Fibroblast of skin of right biceps (primary cell): Measurements from ENCODE around the gene SMDT1.
"Not testable (repeated sequence)": the region's sequence is repeated elsewhere in the genome, so short reads cannot be mapped to it uniquely, and the experiment has no call there.

Experiments used
- DNase-seq: peaks from one replicate; pipeline ENCODE4 v3.0.0-alpha.2; 2013

SMDT1 gene

DNA sequence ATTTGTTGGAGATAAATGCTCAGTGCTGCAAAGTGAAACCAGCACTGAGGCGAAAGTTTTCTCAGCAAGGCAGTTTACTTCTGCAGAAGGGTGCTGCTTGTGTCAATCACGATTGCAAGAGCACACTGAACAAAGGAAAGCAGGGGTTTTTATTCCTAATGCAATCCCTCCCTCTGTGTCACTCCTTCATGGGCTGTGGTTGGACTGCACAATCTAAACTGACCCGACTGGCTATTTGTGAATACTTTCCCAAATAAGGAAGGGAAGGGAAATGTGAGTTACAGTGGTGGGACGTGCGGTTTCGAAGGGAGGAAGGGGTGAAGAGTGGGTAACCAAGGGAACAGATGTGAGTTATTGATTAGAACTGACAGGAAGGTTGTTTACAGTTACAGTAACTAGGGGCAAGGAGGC lies 35.9 kb downstream of the SMDT1 start:
- not testable (repeated sequence) for DNase-seq

DNA sequence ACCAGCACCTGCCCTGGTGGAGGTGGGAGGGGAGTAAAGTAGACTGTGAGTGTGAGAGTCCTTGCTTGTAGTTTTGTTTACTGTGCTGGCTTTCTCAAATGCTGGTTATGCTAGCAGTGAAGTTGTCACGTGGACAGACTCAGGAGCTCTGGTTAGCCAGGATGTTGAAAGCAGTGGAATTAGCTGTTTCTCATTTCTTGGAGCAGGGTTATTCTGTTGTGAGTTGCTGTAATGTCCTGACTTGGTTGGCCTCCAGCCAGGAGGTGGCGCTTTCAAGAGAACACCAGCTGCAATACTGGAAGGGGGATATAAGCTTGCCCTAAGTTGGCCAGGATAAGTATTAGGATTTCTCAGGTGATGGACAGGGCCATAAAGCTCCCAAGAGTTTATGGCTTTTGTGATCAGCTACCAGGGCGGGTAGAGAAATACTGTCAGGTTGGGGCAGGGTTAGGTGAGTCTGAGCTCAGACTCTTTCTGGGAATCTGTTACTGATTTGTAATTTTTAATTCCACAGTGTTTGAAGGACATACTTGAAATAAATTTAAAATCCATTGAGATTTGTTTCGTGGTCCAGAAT lies 37.4 kb downstream of the SMDT1 start:
- no peak for DNase-seq

DNA sequence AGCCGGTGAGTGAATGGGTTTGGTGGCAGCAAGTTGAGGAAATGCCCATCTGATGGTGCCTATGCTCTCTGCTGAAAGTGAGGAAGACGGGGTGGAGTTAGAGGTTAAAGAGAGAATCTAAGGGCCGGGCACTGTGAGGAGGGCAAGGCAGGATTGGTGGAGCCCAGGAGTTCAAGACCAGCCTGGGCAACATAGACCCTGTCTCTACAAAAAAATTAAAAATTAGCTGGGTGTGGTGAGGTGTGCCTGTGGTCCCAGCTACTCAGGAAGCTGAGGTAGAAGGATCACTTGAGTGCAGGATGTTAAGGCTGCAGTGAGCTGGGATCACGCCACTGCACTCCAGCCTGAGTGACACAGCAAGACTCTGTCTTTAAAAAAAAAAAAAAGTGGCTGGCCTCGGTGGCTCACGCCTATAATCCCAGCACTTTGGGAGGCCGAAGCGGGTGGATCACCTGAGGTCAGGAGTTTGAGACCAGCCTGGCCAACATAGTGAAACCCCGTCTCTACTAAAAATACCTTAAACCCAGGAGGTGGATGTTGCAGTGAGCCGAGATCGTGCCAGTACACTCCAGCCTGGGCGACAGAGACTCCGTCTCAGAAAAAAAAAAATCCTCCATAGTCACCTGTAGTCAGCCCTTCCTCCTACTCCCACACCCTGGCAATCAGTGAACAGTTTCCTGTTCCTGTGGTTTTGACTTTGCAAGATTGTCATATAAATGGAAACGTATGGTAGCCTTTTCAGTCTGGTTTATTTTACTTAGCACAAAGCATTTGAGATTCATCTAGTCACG lies 40.9 kb downstream of the SMDT1 start:
- not testable (repeated sequence) for DNase-seq

DNA sequence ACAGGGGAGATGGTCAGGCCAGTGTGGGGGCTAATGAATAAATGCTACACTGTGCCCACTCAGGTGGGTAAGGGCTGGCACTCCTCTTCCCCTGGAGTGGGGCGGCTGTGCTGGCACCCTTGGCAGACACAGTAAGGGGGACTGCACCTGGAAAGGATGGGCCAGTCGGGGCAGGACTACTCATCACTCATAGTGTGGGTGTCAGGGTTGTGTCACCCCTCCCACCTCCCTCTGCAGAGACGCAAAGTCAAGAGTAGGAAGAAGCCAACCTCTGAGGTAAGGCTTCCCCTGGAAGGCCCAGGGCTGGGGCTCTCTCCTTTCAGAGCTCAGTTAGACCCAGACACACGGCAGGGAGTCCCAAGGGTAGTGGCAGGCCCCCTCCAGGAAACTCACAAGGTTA lies 44.0 kb downstream of the SMDT1 start:
- DNase-seq: not testable (repeated sequence)

DNA sequence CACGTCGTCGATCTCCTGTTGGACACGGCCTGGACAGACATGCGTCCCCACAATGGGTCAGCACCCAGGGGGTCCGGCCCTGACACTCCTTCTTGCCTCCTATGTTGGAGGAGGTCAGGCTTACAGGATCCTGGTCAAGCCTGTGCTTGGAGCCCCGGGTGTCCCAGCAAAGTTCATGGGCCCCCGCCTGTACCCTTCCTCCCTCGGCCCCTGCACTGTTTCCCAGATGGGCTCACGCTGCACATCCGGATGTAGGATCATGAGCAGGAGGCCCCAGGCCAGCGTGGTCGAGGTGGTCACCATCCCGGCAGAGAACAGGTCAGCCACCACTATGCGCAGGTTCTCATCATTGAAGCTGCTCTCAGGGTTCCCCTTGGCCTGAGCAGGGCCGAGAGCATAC lies 48.1 kb downstream of the SMDT1 start:
- no peak for DNase-seq

DNA sequence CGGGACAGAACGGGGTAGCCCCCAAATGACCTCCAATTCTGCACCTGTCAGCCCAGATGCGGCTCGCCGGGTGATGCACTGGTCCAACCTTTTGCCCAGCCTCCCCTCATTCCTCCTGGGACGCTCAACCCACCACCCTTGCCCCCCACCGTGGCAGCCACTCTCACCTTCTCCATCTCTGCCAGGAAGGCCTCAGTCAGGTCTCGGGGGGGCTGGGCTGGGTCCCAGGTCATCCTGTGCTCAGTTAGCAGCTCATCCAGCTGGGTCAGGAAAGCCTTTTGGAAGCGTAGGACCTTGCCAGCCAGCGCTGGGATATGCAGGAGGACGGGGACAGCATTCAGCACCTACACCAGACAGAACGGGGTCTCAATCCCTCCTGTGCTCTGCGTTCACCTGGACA lies 48.5 kb downstream of the SMDT1 start:
- DNase-seq: not testable (repeated sequence)

DNA sequence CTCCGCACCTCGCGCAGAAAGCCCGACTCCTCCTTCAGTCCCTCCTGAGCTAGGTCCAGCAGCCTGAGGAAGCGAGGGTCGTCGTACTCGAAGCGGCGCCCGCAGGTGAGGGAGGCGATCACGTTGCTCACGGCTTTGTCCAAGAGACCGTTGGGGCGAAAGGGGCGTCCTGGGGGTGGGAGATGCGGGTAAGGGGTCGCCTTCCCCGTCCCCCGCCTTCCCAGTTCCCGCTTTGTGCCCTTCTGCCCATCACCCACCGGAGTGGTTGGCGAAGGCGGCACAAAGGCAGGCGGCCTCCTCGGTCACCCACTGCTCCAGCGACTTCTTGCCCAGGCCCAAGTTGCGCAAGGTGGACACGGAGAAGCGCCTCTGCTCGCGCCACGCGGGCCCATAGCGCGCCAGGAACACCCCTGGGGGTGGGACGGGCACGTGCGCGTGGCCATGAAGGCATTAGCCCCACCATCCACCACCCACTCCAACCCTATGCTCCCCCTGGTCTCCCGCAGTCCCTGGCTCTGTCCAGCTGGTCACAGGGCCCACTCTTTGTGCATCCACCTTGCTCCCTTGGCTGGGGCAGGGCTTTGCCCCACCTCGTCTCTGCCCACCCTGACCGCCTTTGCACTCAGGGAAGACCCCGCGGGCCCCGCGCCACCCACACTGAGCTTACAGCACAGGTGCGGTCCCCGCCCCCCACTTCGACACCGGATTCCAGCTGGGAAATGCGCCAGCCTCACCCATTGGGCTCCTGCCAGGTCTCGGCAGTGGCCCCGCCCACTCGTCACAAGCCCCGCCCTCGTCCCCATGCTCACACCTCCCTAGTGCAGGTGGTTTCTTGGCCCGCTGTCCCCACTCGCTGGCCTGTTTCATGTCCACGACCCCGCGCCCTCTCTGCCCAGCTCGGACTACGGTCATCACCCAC lies 49.5 kb downstream of the SMDT1 start:
- DNase-seq: not testable (repeated sequence)

DNA sequence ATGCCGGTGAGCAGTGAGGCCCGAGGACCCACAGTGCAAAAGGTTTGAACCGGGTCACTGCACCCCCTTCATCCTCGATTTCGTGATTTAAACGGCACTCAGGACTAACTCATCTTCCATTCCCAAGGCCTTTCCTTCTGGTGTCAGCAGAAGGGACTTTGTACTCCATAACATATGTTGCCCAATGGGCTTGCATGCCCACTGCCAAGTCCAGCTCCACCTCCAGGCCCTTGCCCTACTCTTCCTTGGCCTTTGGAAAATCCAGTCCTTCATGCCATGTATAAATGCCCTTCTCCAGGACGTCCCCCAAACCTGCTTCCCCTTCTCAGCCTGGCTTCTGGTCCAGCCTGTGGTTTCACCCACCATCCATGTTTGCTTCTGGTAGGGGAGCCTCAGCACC lies 50.7 kb downstream of the SMDT1 start:
- DNase-seq: not testable (repeated sequence)

DNA sequence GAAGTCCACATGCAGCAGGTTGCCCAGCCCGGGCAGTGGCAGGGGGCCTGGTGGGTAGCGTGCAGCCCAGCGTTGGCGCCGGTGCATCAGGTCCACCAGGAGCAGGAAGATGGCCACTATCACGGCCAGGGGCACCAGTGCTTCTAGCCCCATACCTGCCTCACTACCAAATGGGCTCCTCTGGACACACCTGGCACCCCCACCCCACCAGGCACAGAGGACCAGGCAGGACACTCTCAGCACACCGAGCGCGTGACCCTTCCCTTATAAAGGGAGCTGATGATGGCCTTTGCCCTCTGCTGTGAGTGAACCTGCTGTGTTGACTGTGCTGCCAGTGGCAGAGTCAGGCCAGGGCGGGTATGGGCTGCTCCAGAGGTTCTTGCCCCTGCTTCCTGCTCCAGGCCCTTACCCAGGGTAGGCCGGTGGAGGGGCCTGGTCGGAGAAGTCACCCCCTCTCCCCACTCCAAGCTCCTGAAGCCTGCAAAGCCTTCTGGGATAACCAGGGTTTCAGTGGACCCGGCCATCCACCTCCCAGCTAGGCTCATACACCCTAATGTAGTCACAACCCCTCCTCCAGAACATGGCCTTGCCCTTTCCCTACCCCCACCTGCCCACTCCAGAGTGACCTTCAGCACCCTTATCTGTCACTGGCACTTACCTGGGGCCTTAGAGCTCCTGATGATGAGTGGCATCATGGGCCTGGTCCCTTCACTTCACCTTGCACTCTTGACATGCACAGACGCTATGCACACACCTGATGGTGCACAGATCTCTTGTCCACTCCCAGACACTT lies 51.3 kb downstream of the SMDT1 start, which contains the start of gene CYP2D6:
Gene CYP2D6 (minus strand): TSS at position 172 of the 793 bp plus-strand sequence. CDS start 19 bp downstream, at position 153.
- DNase-seq: not testable (repeated sequence)

DNA sequence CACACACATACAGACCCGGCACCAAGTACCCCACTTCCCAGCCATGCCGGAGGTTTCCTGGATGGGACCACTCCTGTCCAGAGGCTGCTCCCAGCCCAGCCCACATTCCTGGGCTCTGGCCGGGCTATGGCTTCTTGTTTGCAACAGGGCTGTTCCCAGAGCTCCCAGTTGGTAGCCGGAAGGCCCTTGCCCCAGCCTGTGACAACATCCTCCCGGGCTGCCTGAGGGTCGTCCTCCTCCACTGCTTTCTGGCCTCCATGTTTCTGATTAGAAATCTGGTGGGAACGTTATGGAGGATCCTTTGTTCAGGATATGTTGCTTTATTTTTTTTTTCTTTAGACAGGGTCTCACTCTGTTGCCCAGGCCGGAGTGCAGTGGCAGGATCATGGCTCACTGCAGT lies 52.1 kb downstream of the SMDT1 start:
- no peak for DNase-seq

DNA sequence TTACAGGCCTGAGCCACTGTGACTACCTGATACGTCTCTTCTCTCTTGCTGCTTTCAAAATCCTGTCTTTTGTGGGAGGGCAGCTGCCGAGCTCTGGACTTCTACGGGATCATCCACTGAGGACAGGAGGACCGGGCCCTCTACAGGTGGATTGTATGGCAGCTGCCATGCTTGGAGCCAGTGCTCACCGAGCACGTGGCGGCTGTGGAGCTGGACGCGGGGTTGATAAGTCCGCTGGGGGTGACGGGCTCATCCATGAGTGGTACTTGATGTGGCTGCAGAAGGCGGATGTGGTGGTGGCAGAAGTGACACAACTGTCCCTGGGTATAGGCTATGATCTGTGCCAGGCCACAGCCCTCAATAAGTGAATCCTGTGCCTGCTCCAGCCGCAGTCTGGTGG lies 53.0 kb downstream of the SMDT1 start:
- DNase-seq: no peak
